ENCODE results near the gene C9orf57. TPM values are rescaled to one million over a fixed set of nuclear protein-coding genes. Genes with fewer than 3 reads are reported as not detected.

C9orf57 gene
- total and polyA plus RNA-seq, 2 donors (not counting 1 experiment from before 2014, with no cell fraction given), result not detected

DNA sequence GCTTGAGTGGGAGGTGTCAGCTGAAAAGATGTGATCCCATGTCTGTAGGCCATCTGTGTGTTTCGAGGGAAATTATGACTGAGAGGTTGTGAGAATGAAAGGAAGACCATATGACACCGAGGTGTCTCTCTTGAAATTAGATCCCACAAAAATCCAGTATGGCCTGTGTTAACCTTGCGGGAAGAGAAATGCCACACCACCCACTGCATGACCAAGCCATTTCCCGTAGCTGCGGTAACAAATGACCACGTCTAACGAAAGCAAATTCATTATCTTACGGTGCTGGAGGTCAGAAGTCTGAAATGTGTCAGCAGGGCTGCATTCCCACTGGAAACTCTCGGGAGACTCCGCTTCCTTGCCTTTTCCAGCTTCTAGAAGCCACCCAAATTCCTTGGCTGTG lies 11.6 kb downstream of the C9orf57 start:
- 93% methylated on average over 8 of the region's 10 CpGs for WGBS (ENCODE audit: insufficient coverage)
- Histone ChIP-seq H3K4me1 (ENCODE audit: control insufficient read depth in 2 of 2, insufficient read depth in 2 of 2, low read length in 2 of 2) (no peaks in the 10 kb centered on the region), H3K36me3 (replicated peaks in 1 of 2; ENCODE audit: control extremely low read depth in 1 of 2, control insufficient read depth in 1 of 2, extremely low read depth in 1 of 2, insufficient read depth in 2 of 2, low read length in 1 of 2) (no peaks in the 10 kb centered on the region), H3K4me2 (replicated peaks; ENCODE audit: low read depth, low read length, poor library complexity, severe bottlenecking) (no peak overlapping the region), H3K27me3 (replicated peaks in 1 of 4; ENCODE audit: control extremely low read depth in 1 of 4, control insufficient read depth in 3 of 4, insufficient read depth in 4 of 4, low read length in 3 of 4) (no peaks in the 10 kb centered on the region), H3K27ac (ENCODE audit: low read length in 2 of 2) (no peak overlapping the region), H3K9ac (ENCODE audit: low read length) (no peak overlapping the region), H3K4me3 (ENCODE audit: control extremely low read depth in 1 of 5, extremely low read depth in 1 of 5, insufficient read depth in 1 of 5, low read depth in 2 of 5, low read length in 4 of 5) (no peak overlapping the region), H3K9me3 (ENCODE audit: control extremely low read depth in 1 of 3, control insufficient read depth in 2 of 3, insufficient read depth in 1 of 3, low read length in 2 of 3) (no peaks in the 10 kb centered on the region), H2AFZ (ENCODE audit: insufficient read depth, low read depth, low read length, poor library complexity, severe bottlenecking) (no peak overlapping the region), H4K20me1 (ENCODE audit: control insufficient read depth, insufficient read depth, low read length, poor library complexity, severe bottlenecking) (no peaks in the 10 kb centered on the region), H3K79me2 (ENCODE audit: control insufficient read depth, insufficient read depth, low read length) (no peaks in the 10 kb centered on the region)
- intact Hi-C loops (cut with micrococcal nuclease), result no loop called here
- Mint-ChIP-seq H3K27me3 (peaks cover 9% of the 10 kb centered on the region), H3K27ac (no peak overlapping the region), H3K4me1 (no peaks in the 10 kb centered on the region), H3K9me3 (ENCODE audit: insufficient read depth) (no peaks in the 10 kb centered on the region), H3K4me3 (no peak overlapping the region)
- TF ChIP-seq, protein P1, sequence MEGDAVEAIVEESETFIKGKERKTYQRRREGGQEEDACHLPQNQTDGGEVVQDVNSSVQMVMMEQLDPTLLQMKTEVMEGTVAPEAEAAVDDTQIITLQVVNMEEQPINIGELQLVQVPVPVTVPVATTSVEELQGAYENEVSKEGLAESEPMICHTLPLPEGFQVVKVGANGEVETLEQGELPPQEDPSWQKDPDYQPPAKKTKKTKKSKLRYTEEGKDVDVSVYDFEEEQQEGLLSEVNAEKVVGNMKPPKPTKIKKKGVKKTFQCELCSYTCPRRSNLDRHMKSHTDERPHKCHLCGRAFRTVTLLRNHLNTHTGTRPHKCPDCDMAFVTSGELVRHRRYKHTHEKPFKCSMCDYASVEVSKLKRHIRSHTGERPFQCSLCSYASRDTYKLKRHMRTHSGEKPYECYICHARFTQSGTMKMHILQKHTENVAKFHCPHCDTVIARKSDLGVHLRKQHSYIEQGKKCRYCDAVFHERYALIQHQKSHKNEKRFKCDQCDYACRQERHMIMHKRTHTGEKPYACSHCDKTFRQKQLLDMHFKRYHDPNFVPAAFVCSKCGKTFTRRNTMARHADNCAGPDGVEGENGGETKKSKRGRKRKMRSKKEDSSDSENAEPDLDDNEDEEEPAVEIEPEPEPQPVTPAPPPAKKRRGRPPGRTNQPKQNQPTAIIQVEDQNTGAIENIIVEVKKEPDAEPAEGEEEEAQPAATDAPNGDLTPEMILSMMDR (IDR thresholded peaks at IDR 0.05), result no peak
- no peak for TF ChIP-seq EZH2 (IDR thresholded peaks at IDR 0.05; ENCODE audit: borderline replicate concordance, insufficient read depth, low read depth, low read length, poor library complexity, severe bottlenecking)
- ATAC-seq (ENCODE audit: low read depth) (no peak), DNase-seq (no peak)
- ChIA-PET POLR2A (no interaction called here), CTCF (interaction anchor here (2.4 kb wide), 1 partner anchor 9 kb away, joined by 16 read pairs; no protein-coding TSS in a partner anchor)

DNA sequence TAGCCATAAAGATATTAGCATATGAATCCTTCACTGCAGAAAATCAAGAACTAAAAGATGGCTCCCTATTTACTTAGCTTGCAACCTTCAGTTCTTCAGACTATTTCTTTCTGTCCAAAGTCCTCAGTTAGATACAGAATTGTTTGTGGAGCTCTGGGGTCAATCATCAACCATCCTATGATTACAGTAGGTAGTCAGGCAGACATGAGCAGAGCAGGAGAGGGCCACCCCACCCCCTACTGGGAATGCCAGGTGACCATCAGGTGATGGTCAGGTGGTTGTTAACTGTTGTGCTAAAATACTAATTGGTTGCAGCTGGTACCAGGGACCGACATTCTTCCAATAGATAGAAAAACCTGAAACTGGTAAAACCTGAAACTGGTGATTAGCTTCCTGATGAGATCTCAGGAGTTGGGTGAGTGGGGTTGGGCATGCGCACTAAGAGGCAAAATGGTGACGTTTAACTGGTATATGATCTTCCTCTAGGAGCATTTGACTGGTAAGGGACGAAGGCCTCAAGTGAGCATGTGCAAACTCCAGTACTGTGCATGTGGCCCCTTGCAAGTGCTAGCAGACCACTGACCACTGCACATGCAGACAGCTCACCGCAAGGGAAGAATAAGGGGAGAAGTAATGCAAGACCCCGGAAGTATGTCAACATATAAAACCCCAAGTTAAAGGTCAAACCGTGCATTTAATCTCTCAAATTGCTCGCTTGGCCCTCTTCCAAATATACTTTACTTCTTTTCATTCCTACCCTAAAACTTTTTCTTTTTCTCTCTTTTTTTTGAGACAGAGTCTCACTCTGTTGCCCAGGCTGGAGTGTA lies 13.6 kb downstream of the C9orf57 start:
- no peaks in the 10 kb centered on the region for H3K4me1 ChIP-seq (ENCODE audit: control insufficient read depth in 2 of 2, insufficient read depth in 2 of 2, low read length in 2 of 2)
- DNase-seq, result no peak
- no peaks in the 10 kb centered on the region for H3K9me3 ChIP-seq (ENCODE audit: control extremely low read depth in 1 of 3, control insufficient read depth in 2 of 3, insufficient read depth in 1 of 3, low read length in 2 of 3)
- ChIA-PET CTCF (interaction anchor here (0.8 to 2.4 kb wide), 2 partner anchors 7 to 8 kb away, joined by 3 to 16 read pairs; no protein-coding TSS in a partner anchor), POLR2A (no interaction called here)
- no peak overlapping the region for H3K4me3 ChIP-seq (ENCODE audit: control extremely low read depth in 1 of 5, extremely low read depth in 1 of 5, insufficient read depth in 1 of 5, low read depth in 2 of 5, low read length in 4 of 5)
- H3K36me3 ChIP-seq (replicated peaks in 1 of 2; ENCODE audit: control extremely low read depth in 1 of 2, control insufficient read depth in 1 of 2, extremely low read depth in 1 of 2, insufficient read depth in 2 of 2, low read length in 1 of 2), result no peaks in the 10 kb centered on the region
- no peak overlapping the region for H3K4me2 ChIP-seq (replicated peaks; ENCODE audit: low read depth, low read length, poor library complexity, severe bottlenecking)
- no peak overlapping the region for H3K27ac ChIP-seq (ENCODE audit: low read length in 2 of 2)
- H4K20me1 ChIP-seq (ENCODE audit: control insufficient read depth, insufficient read depth, low read length, poor library complexity, severe bottlenecking), result no peaks in the 10 kb centered on the region
- H3K9ac ChIP-seq (ENCODE audit: low read length), result no peak overlapping the region
- H3K27me3 Mint-ChIP-seq, result peaks cover 3% of the 10 kb centered on the region
- no peak overlapping the region for H3K4me3 Mint-ChIP-seq
- H3K79me2 ChIP-seq (ENCODE audit: control insufficient read depth, insufficient read depth, low read length), result no peaks in the 10 kb centered on the region
- 95% methylated on average over 5 of the region's 8 CpGs for WGBS (ENCODE audit: insufficient coverage)
- no peak overlapping the region for H2AFZ ChIP-seq (ENCODE audit: insufficient read depth, low read depth, low read length, poor library complexity, severe bottlenecking)
- no peaks in the 10 kb centered on the region for H3K27me3 ChIP-seq (replicated peaks in 1 of 4; ENCODE audit: control extremely low read depth in 1 of 4, control insufficient read depth in 3 of 4, insufficient read depth in 4 of 4, low read length in 3 of 4)
- no peaks in the 10 kb centered on the region for H3K4me1 Mint-ChIP-seq
- no peaks in the 10 kb centered on the region for H3K9me3 Mint-ChIP-seq (ENCODE audit: insufficient read depth)
- no peak overlapping the region for H3K27ac Mint-ChIP-seq
- no peak for TF ChIP-seq EZH2 (IDR thresholded peaks at IDR 0.05; ENCODE audit: borderline replicate concordance, insufficient read depth, low read depth, low read length, poor library complexity, severe bottlenecking)
- TF ChIP-seq, protein P1 (IDR thresholded peaks at IDR 0.05), result no peak
- no peak for ATAC-seq (ENCODE audit: low read depth)
- intact Hi-C loops (cut with micrococcal nuclease), result no loop called here
